Measurements from ENCODE around the gene TBCD.

The TBCD gene

DNA sequence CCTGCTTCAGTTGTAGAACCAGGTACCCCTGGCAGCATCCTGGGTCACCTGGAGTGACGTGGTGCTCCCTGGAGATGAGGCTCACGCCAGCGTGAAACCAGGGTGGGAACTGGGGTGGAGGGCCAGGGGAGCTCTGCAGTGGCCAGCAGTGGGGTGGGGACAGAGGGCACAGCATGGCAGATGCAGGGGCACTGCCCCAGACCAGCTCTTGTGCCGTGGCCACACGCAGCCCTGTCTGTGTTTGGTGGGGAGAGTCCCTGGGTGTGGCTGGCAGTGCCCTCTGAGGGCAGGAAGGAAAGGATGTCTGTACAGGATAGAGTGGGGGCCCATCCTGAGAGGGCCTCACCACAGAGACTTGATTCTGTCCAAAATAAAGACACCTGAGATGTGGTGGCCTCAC, 63.5 kb downstream of the TBCD start:
- TF ChIP-seq, protein P1, sequence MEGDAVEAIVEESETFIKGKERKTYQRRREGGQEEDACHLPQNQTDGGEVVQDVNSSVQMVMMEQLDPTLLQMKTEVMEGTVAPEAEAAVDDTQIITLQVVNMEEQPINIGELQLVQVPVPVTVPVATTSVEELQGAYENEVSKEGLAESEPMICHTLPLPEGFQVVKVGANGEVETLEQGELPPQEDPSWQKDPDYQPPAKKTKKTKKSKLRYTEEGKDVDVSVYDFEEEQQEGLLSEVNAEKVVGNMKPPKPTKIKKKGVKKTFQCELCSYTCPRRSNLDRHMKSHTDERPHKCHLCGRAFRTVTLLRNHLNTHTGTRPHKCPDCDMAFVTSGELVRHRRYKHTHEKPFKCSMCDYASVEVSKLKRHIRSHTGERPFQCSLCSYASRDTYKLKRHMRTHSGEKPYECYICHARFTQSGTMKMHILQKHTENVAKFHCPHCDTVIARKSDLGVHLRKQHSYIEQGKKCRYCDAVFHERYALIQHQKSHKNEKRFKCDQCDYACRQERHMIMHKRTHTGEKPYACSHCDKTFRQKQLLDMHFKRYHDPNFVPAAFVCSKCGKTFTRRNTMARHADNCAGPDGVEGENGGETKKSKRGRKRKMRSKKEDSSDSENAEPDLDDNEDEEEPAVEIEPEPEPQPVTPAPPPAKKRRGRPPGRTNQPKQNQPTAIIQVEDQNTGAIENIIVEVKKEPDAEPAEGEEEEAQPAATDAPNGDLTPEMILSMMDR (IDR thresholded peaks at IDR 0.05; ENCODE audit: low read depth, low read length), result no peak
- DNase-seq (ENCODE audit: extremely low read depth, low read depth), result no peak

DNA sequence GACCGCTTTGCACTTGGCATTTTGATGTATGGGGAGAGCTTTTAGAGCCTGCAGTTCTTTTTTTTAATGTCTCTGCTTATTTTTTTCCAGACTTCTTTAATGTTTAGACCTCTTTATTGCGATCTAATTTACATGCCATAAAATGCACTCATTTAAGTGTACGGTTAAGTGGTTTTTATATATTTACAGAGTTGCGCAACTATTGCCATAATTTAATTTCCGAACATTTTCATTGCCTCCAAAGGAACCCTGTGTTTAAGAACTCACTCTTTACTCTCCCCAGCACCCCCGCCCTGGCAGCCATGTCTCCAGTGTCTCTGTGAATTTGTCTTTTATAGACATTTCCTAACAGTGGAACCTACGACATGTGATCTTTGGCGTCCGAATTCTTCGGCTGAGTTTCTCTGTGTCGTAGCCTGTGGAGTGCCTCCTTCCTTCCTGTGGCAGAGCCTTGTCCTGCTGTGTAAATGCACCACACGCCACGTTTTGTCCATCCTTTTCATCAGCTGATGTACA, 64.0 kb downstream of the TBCD start:
- TF ChIP-seq, protein P1 (IDR thresholded peaks at IDR 0.05; ENCODE audit: low read depth, low read length), result no peak
- no peak for DNase-seq (ENCODE audit: extremely low read depth, low read depth)

DNA sequence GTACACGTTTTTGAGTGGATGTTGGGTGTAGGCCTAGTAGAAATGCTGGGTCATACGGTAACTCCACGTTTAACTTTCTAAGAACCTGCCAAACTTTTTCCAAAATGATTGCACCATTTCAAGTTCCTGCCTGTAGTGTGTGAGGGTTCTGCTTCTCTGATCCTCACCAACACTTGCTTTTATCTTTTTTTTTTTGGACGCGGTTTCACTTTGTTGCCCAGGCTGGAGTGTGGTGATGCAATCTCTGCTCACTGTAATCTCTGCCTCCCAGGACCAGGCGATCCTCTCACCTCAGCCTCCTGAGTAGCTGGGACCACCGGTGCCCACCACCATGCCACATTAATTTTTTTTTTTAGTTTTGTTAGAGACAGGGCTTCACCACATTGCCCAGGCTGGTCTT, 64.5 kb downstream of the TBCD start:
- TF ChIP-seq, protein P1 (IDR thresholded peaks at IDR 0.05; ENCODE audit: low read depth, low read length), result no peak
- no peak for DNase-seq (ENCODE audit: extremely low read depth, low read depth)

DNA sequence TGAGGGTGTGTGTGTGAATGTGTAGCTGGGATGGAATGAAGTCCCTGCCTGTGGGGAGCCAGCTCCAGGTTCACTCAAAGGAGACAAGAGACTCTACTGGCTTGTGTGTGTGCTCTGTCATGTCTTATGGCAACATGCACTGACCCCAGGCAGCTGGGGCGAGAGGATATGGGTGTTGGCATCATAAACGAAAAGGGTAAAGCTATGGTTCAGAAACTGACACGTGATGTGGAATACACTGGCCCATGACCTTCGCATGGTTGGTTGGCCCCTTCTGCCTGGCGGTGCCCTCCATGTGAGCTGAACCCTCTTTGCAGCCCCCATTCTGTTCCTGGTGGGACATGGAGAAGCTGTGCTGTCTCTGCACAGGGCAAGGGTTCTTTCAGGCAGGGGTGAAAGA, 66.1 kb downstream of the TBCD start:
- TF ChIP-seq, protein P1 (IDR thresholded peaks at IDR 0.05; ENCODE audit: low read depth, low read length), result no peak

DNA sequence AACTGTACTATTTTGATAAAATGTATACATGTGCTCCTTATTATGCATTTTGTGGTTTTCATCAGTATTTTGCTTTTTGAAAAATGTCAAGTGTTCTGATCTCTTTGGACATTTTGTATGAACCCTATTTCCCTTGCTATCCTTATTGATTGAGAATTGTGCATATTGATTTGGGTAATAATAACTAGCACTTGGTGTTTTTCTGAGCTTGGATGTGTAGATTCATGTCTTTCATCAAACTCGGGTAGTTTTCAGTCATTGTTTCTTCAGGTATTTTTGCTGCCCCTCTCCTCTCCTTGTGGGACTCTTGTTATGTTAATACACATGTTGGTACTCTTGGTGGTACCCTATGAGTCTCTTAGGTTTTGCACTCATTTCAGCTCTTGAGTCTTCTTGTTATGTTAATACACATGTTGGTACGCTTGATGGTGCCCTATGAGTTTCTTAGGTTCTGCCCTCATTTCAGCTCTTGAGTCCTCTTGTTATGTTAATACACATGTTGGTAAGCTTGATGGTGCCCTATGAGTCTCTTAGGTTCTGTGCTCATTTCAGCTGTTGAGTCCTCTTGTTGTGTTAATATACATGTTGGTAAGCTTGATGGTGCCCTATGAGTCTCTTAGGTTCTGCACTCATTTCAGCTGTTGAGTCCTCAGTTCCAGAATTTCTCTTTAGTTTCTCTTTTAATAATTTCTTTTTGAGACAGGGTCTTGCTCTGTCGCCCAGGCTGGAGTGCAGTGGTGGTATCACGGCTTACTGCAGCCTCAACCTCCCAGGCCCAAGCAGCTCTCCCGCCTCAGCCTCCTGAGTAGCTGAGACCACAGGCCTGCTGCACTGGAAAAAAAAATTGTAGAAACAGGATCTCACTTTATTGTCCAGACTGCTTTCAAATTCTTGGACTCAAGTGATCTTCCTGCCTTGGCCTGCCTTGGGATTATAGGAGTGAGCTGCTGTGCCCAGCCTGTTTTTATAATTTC, 68.7 kb downstream of the TBCD start:
- no peak for DNase-seq (ENCODE audit: extremely low read depth, low read depth)
- TF ChIP-seq, protein P1 (IDR thresholded peaks at IDR 0.05; ENCODE audit: low read depth, low read length), result no peak

More for the DNA sequence above, 66.1 kb downstream of the TBCD start:
- DNase-seq (ENCODE audit: extremely low read depth, low read depth), result no peak

DNA sequence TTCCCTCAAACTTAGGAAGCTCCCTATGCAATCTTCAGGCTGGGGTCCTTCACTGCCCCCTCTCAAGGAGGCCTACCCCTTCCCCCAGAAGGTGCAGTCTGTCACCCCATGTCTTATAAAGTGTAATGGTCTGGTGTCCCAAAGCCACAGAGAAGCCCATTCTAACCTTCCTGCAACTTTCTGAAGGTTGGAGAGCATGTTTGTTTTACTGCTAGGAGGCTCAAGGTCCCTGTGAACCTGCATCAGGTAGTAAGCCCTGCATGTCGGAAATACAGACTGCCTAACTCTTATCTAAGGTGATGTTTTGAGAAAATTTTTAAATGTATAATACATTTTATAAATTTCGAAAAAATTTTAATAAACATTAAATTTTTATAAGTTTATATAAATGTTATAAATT, 69.7 kb downstream of the TBCD start:
- DNase-seq (ENCODE audit: extremely low read depth, low read depth), result no peak
- TF ChIP-seq, protein P1 (IDR thresholded peaks at IDR 0.05; ENCODE audit: low read depth, low read length), result no peak

DNA sequence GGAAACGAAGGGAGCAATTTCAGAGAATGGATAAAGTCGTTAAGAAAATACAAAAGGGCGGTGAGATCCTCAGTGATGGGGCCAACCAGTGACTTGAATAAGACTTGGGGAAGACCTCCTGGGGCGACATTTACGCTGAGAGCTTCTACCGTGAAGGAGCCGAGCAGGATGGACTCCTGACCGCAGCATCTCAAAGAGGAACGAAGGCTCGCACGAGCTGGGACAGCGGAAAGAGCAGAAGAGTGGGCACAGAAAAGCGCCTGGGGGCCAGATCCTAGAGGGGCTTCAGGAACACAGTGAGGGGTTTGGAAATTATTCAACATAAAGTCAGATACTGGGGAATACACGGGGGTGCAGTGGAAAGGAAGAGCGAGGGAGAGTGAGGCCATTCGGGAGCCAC, 70.4 kb downstream of the TBCD start:
- TF ChIP-seq, protein P1 (IDR thresholded peaks at IDR 0.05; ENCODE audit: low read depth, low read length), result no peak

More for the DNA sequence above, 70.4 kb downstream of the TBCD start:
- DNase-seq (ENCODE audit: extremely low read depth, low read depth), result no peak

All from AG09319 (cell line).